Mesendoderm (in vitro differentiated cells): ENCODE results near the gene ATP8A2.

Experiments
- DNase-seq: peaks from one replicate; pipeline ENCODE4 v3.0.0; 2013
- H2AK5ac ChIP-seq: 2 replicates; pipeline ENCODE4 v1.6.1; 2013; ENCODE audit warnings: low read length, inconsistent platforms
- H2BK120ac ChIP-seq: 2 replicates; pipeline ENCODE4 v1.6.1; 2013; ENCODE audit warnings: low read depth, mild to moderate bottlenecking, low read length, moderate library complexity, mixed read lengths
- H2BK15ac ChIP-seq: replicated peaks from 2 replicates; pipeline ENCODE4 v1.6.1; 2013; ENCODE audit warnings: low read depth, mild to moderate bottlenecking, moderate library complexity
- H2BK5ac ChIP-seq: 2 replicates; pipeline ENCODE4 v1.6.1; 2013; ENCODE audit warnings: low read length, inconsistent platforms
- H3K18ac ChIP-seq: 2 replicates; pipeline ENCODE4 v1.6.1; 2013; ENCODE audit warnings: mild to moderate bottlenecking, low read length, mixed read lengths
- H3K23ac ChIP-seq: one replicate; pipeline ENCODE4 v1.6.1; 2013; ENCODE audit warnings: low read length
- H3K27ac ChIP-seq: 2 replicates; pipeline ENCODE4 v1.5.1; 2013; ENCODE audit warnings: low read depth, mild to moderate bottlenecking, inconsistent platforms, low read length, moderate library complexity
- H3K27me3 ChIP-seq: 2 replicates; pipeline ENCODE4 v1.6.1; 2013; ENCODE audit warnings: low read length, control low read depth, mild to moderate bottlenecking, inconsistent platforms; ENCODE audit not compliant: insufficient read depth, poor library complexity
- H3K36me3 ChIP-seq: 2 replicates; pipeline ENCODE4 v1.6.1; 2013; ENCODE audit warnings: low read length, inconsistent platforms; ENCODE audit not compliant: control insufficient read depth, insufficient read depth
- H3K4ac ChIP-seq: one replicate; pipeline ENCODE4 v1.6.1; 2013; ENCODE audit warnings: low read depth, mild to moderate bottlenecking, low read length, moderate library complexity
- H3K4me1 ChIP-seq: 2 replicates; pipeline ENCODE4 v1.6.1; 2013; ENCODE audit warnings: low read depth, low read length, inconsistent platforms; ENCODE audit not compliant: control insufficient read depth
- H3K4me2 ChIP-seq: 2 replicates; pipeline ENCODE4 v1.6.1; 2013; ENCODE audit warnings: low read length
- H3K4me3 ChIP-seq: 2 replicates; pipeline ENCODE4 v1.5.1; 2013; ENCODE audit warnings: mild to moderate bottlenecking, low read length
- H3K56ac ChIP-seq: one replicate; pipeline ENCODE4 v1.6.1; 2013; ENCODE audit warnings: low read length
- H3K79me1 ChIP-seq: 2 replicates; pipeline ENCODE4 v1.6.1; 2013; ENCODE audit warnings: low read length, inconsistent platforms
- H3K79me2 ChIP-seq: 2 replicates; pipeline ENCODE4 v1.6.1; 2013; ENCODE audit warnings: mild to moderate bottlenecking, low read length; ENCODE audit not compliant: control insufficient read depth, insufficient read depth
- H3K9ac ChIP-seq: 2 replicates; pipeline ENCODE4 v1.6.1; 2013; ENCODE audit warnings: low read length, inconsistent platforms
- H4K5ac ChIP-seq: one replicate; pipeline ENCODE4 v1.6.1; 2013; ENCODE audit warnings: low read length
- H4K8ac ChIP-seq: one replicate; pipeline ENCODE4 v1.6.1; 2013; ENCODE audit warnings: low read depth, mild to moderate bottlenecking, control low read depth, low read length, moderate library complexity
- WGBS: extraction: QIAGEN DNeasy Blood & Tissue Kit; methylation state at CpG from one replicate; pipeline ENCODE4 v1.1.7; 2013; ENCODE audit warnings: low lambda C conversion rate, missing lambda C conversion rate; ENCODE audit not compliant: insufficient coverage; ENCODE audit errors: extremely low coverage; 5-methylcytosine and 5-hydroxymethylcytosine counted together

ATP8A2 gene

GRCh38 chr13:25494698-25495411, 123.1 kb downstream of the ATP8A2 start:
- Histone ChIP-seq H3K4me1 (no peaks in the 10 kb centered on the region), H3K4ac (no peak overlapping the region), H2BK120ac (no peak overlapping the region), H3K27me3 (no peaks in the 10 kb centered on the region), H3K27ac (no peak overlapping the region), H3K9ac (no peak overlapping the region), H3K36me3 (no peaks in the 10 kb centered on the region), H2AK5ac (no peak overlapping the region), H3K79me2 (no peaks in the 10 kb centered on the region), H3K4me2 (no peak overlapping the region), H3K79me1 (no peaks in the 10 kb centered on the region), H3K23ac (no peak overlapping the region), H2BK15ac (no peak overlapping the region), H4K8ac (no peak overlapping the region), H3K18ac (no peak overlapping the region), H2BK5ac (no peak overlapping the region), H3K56ac (no peak overlapping the region), H3K4me3 (no peak overlapping the region), H4K5ac (no peak overlapping the region)
- no CpG with 5 or more reads among the region's 9 CpGs for WGBS
- DNase-seq: no peak

- H4K8ac ChIP-seq: no peak overlapping the region
- WGBS: no CpG with 5 or more reads among the region's 3 CpGs
- H3K27ac ChIP-seq: no peak overlapping the region
- no peak overlapping the region for H2BK15ac ChIP-seq
- no peaks in the 10 kb centered on the region for H3K79me2 ChIP-seq
- H4K5ac ChIP-seq: no peak overlapping the region
- no peak overlapping the region for H3K9ac ChIP-seq
- H3K27me3 ChIP-seq: no peaks in the 10 kb centered on the region
- H3K18ac ChIP-seq: no peak overlapping the region
- no peak overlapping the region for H3K4me3 ChIP-seq
- H3K79me1 ChIP-seq: no peaks in the 10 kb centered on the region
- no peak overlapping the region for H2BK120ac ChIP-seq
- H3K23ac ChIP-seq: no peak overlapping the region
- H3K4me2 ChIP-seq: no peak overlapping the region
- H3K36me3 ChIP-seq: no peaks in the 10 kb centered on the region
- no peak overlapping the region for H2AK5ac ChIP-seq
- DNase-seq: no peak
- no peak overlapping the region for H3K56ac ChIP-seq
- no peaks in the 10 kb centered on the region for H3K4me1 ChIP-seq
- H2BK5ac ChIP-seq: no peak overlapping the region
- no peak overlapping the region for H3K4ac ChIP-seq
These were observed 129.5 kb downstream of the ATP8A2 start for GRCh38 chr13:25501231-25501630.

GRCh38 chr13:25502031-25502430, 130.3 kb downstream of the ATP8A2 start:
- H2AK5ac ChIP-seq: no peak overlapping the region
- H3K27me3 ChIP-seq: no peaks in the 10 kb centered on the region
- no peak overlapping the region for H3K4me3 ChIP-seq
- H3K9ac ChIP-seq: no peak overlapping the region
- H3K4ac ChIP-seq: no peak overlapping the region
- WGBS: no CpG with 5 or more reads among the region's 3 CpGs
- no peak overlapping the region for H3K23ac ChIP-seq
- no peak overlapping the region for H3K18ac ChIP-seq
- H2BK15ac ChIP-seq: no peak overlapping the region
- no peak overlapping the region for H2BK5ac ChIP-seq
- no peak overlapping the region for H3K56ac ChIP-seq
- no peaks in the 10 kb centered on the region for H3K79me2 ChIP-seq
- H4K5ac ChIP-seq: no peak overlapping the region
- H3K36me3 ChIP-seq: no peaks in the 10 kb centered on the region
- H4K8ac ChIP-seq: no peak overlapping the region
- H2BK120ac ChIP-seq: no peak overlapping the region
- no peak for DNase-seq
- H3K4me1 ChIP-seq: no peaks in the 10 kb centered on the region
- H3K27ac ChIP-seq: no peak overlapping the region
- H3K79me1 ChIP-seq: no peaks in the 10 kb centered on the region
- H3K4me2 ChIP-seq: no peak overlapping the region

- Histone ChIP-seq H3K36me3 (no peaks in the 10 kb centered on the region), H3K9ac (no peak overlapping the region), H3K4ac (no peak overlapping the region), H2BK5ac (no peak overlapping the region), H3K4me2 (no peak overlapping the region), H3K27ac (no peak overlapping the region), H3K27me3 (no peaks in the 10 kb centered on the region), H4K5ac (no peak overlapping the region), H3K23ac (no peak overlapping the region), H3K4me3 (no peak overlapping the region), H2BK15ac (no peak overlapping the region), H3K18ac (no peak overlapping the region), H3K56ac (no peak overlapping the region), H2BK120ac (no peak overlapping the region), H3K4me1 (no peaks in the 10 kb centered on the region), H3K79me1 (no peaks in the 10 kb centered on the region), H3K79me2 (no peaks in the 10 kb centered on the region), H4K8ac (no peak overlapping the region), H2AK5ac (no peak overlapping the region)
- no peak for DNase-seq
- no CpG with 5 or more reads among the region's 6 CpGs for WGBS
These were observed 130.8 kb downstream of the ATP8A2 start for GRCh38 chr13:25502551-25502950.

- H3K56ac ChIP-seq: no peak overlapping the region
- H3K27me3 ChIP-seq: no peaks in the 10 kb centered on the region
- no peaks in the 10 kb centered on the region for H3K4me1 ChIP-seq
- H2BK5ac ChIP-seq: no peak overlapping the region
- H3K18ac ChIP-seq: no peak overlapping the region
- no peak overlapping the region for H3K23ac ChIP-seq
- H3K4me3 ChIP-seq: no peak overlapping the region
- no peak for DNase-seq
- no peak overlapping the region for H4K8ac ChIP-seq
- H3K4ac ChIP-seq: no peak overlapping the region
- no peak overlapping the region for H2AK5ac ChIP-seq
- no peaks in the 10 kb centered on the region for H3K36me3 ChIP-seq
- H4K5ac ChIP-seq: no peak overlapping the region
- no peak overlapping the region for H2BK120ac ChIP-seq
- no peak overlapping the region for H2BK15ac ChIP-seq
- H3K79me1 ChIP-seq: no peaks in the 10 kb centered on the region
- H3K9ac ChIP-seq: no peak overlapping the region
- H3K4me2 ChIP-seq: no peak overlapping the region
- no peak overlapping the region for H3K27ac ChIP-seq
- 100% methylated on average over 1 of the region's 4 CpGs for WGBS
- H3K79me2 ChIP-seq: no peaks in the 10 kb centered on the region
These were observed 132.1 kb downstream of the ATP8A2 start for GRCh38 chr13:25503856-25504255.

GRCh38 chr13:25507841-25508240, 136.1 kb downstream of the ATP8A2 start:
- Histone ChIP-seq H2BK15ac (no peak overlapping the region), H4K8ac (no peak overlapping the region), H2AK5ac (no peak overlapping the region), H2BK120ac (no peak overlapping the region), H2BK5ac (no peak overlapping the region), H3K4me3 (no peak overlapping the region), H3K36me3 (no peaks in the 10 kb centered on the region), H3K27me3 (no peaks in the 10 kb centered on the region), H3K18ac (no peak overlapping the region), H4K5ac (no peak overlapping the region), H3K4me2 (no peak overlapping the region), H3K79me1 (no peaks in the 10 kb centered on the region), H3K4me1 (no peaks in the 10 kb centered on the region), H3K9ac (no peak overlapping the region), H3K4ac (no peak overlapping the region), H3K79me2 (no peaks in the 10 kb centered on the region), H3K23ac (no peak overlapping the region), H3K56ac (no peak overlapping the region), H3K27ac (no peak overlapping the region)
- WGBS: no CpG with 5 or more reads among the region's 1 CpG
- no peak for DNase-seq
